ENCODE data around the gene ZKSCAN4.

GRCh38 chr6:28218312-28219248 lies 33.5 kb downstream of the ZKSCAN4 start:
- TF ChIP-seq CTCF (IDR thresholded peaks at IDR 0.05) (no peak), POLR2A (IDR thresholded peaks at IDR 0.05) (no peak)
